ENCODE results near the gene PTPRN2.
"Not testable (repeated sequence)": the region's sequence is repeated elsewhere in the genome, so short reads cannot be mapped to it uniquely, and the experiment has no call there.

PTPRN2 gene

DNA sequence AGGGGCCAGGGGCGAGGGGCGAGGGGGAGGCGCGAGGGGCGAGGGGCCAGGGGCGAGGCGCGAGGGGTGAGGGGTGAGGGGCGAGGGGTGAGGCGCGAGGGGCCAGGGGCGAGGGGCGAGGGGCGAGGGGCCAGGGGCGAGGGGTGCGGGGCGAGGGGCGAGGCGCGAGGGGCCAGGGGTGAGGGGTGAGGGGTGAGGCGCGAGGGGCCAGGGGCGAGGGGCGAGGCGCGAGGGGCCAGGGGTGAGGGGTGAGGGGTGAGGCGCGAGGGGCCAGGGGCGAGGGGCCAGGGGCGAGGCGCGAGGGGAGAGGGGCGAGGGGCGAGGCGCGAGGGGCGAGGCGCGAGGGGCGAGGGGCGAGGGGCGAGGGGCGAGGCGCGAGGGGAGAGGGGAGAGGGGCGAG is 192.3 kb downstream of the PTPRN2 start:
- DNase-seq (ENCODE audit: insufficient read length, low spot score) (no peak), FAIRE-seq (peak; percentile 26)

DNA sequence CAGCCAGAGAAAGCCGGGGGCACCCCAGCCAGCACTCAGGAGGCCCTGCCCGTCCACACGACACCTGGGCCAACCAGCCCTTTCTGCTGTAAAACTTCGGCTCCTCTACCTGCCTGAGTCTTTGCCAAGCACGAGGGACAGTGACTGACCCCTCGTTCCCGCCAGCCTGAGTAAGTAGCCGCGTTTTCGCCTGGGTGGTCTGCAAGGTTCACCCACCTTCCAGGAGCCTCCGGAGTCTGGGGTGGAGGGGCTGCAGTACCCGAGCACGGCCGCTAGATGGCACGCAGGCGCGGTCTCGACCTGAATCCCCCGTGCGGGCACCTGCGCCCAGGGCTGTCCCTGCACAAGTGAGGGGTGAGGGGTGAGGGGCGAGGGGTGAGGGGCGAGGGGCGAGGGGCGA is 192.7 kb downstream of the PTPRN2 start:
- FAIRE-seq (no peak), DNase-seq (ENCODE audit: insufficient read length, low spot score) (peak; percentile 45)

DNA sequence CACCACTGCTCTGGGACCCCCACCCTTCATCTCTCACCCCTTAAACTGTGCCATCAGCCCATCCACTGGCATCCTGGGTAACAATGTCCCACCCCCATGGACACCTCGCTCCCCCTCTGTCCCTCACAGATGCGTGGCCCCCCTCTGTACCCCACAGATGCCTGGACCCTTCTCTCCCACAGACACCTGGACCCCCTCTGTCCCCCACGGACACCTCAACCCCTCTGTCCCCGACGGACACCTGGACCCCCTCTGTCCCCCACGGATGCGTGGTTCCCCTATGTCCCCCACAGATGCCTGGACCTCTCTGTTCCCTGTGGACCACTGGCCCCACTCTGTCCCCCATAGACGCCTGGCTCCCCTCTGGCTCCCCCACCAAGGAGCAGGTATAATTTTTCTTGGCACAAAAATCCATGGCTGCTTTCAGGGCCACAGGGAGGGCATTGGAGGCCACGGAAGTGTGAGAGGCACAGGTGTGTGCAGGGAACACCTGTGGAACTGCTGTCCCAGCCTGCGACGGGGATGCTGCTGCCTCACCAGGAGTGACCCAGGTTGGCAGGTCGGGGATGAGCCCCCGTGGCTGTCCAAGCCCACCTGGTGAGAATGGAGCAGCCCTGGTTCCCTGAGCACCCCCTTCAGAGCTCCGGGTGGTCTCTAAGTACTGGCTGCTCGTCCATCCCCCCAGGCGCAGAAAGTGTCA is 193.5 kb downstream of the PTPRN2 start:
- DNase-seq (ENCODE audit: insufficient read length, low spot score) = no peak
- no peak for FAIRE-seq

DNA sequence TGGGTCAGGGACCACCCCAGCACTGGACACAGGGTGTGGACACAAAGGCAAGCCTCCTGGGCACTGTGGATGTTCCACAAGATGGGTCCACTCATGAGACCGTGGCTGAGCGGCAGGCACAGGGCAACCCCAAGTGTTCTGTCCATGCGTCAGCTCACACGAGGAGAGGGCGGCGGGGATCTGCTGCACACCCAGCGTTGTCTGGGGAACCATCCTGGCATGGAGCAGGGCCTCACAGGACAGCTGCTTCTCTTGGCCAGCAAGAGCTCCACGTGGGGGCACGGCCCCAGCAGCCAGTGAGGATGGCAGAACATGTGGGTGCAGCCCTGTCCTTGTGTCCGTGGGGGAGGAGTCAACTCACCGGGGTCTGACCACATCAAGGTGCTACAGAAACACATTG is 195.4 kb downstream of the PTPRN2 start:
- DNase-seq (ENCODE audit: insufficient read length, low spot score) (no peak), FAIRE-seq (no peak)

DNA sequence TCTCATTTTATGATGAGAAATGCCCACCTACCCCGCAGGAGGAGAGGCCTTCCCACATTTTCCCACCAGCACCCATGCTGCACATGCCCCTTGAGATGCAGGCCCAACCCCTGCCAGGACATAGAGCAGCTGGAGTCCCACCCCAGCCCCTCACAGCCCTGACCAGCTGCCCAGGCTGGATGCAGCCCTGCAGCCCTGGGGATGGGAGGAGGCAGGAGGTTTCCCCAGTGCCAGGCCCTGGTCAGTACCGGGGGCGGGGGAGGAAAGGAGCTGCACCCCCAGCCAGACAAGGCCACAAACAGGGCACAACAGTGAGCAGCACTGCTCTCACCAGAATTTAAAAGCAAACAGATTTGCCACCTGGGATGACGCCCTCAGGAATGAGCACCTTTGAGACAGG is 196.1 kb downstream of the PTPRN2 start:
- DNase-seq (ENCODE audit: insufficient read length, low spot score) = no peak
- no peak for FAIRE-seq

DNA sequence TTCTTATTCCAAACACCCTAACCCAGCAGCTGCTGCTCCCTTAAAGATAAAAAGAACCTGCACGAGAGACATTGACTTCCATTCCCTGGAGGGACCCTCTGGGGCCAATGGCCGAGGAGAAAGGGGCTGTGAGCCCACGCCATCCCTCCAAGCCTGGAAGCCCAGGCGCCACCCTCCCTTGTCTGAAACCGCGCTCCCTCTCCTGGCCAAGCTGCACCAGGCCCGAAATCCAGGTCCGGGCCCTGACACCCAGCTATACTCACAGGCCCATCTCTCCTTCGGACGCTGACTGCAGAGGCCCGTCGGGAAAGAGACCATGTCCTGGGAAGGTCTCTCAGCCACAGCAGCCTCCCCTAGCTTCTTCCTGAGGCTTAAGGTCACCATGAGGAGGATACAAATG is 196.5 kb downstream of the PTPRN2 start:
- FAIRE-seq = no peak
- no peak for DNase-seq (ENCODE audit: insufficient read length, low spot score)

DNA sequence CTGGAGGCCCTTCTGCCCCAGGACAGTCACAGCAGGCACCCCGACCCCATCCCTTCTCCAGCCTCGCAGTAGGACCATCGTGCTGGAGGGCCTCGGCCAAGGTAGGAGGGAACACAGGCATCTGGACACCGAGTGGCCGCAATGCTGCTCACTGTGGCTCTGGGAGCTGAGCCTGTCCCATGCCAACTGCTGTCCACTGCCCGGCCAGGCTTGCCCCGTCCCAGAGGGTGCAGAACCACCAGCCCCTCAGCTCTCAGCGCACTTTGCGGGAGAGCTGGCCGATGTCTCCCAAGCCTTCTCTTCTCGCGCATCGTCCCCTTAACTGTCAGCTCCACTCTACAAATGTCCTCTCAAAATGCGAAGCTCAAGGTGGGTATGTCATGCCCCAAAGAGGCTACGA is 197.2 kb downstream of the PTPRN2 start:
- FAIRE-seq = no peak

DNA sequence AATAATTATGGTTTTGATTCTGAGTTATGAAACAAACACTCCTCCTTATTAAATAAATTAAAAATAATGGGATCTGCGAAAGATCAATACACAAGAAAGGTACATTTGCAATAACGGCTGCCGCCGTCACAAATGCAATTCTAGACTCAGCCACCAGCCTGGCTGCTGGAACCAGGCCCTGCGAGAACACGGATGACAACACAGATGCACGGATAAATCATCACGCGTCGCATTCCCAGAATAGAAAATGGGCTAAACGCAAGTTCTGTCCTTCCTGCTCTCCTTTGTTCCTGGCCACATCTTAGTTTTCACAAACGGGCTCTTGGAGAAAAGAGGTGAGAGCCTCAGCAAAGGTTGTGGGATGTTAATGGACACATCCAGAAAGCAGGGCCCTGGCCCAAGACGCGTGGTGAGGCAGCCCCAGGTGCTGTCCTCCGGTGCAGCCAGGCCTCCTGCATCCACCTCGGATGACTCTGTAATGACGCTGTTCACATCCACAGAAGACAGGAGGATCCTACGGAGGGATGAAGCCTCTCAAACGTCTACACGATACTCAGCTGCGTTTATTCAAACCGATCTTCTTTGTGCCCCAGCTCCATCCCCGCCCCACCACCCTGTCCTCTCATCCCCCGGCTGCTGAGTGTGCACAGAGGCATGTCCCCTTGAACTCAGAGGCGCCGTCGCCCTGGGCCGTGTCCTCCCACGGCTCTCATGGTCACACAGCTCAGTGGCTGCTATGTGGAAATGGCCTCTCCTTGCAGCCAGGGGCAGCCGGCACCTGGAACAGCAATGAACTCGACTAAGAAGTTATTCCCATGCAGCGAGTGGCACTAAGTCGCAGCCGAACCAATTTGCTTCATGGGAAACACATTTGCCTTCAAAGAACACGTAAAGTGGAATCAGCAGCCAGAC is 197.9 kb downstream of the PTPRN2 start:
- FAIRE-seq (no peak), DNase-seq (ENCODE audit: insufficient read length, low spot score) (no peak)

More for the DNA sequence above, 197.2 kb downstream of the PTPRN2 start:
- no peak for DNase-seq (ENCODE audit: insufficient read length, low spot score)

DNA sequence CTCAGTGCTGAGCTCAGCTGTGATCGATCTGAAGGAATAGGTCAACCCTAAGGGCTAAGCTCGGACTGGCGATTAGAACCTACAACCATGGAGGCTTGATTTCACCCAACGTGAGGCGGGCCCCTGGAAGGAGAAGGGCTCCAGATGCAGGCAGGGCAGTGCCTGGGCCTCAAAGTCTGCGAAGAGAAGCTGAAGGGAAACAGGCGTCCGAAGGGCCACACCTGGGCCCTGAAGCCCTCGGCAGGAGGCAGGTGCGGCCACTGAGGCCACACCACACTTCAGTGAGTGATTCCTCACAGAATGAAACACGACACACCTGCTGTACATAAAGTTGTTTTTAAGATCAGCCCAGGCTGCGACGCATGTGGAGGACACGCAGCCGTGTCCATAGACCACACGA is 198.7 kb downstream of the PTPRN2 start:
- DNase-seq (ENCODE audit: insufficient read length, low spot score) (no peak), FAIRE-seq (no peak)

DNA sequence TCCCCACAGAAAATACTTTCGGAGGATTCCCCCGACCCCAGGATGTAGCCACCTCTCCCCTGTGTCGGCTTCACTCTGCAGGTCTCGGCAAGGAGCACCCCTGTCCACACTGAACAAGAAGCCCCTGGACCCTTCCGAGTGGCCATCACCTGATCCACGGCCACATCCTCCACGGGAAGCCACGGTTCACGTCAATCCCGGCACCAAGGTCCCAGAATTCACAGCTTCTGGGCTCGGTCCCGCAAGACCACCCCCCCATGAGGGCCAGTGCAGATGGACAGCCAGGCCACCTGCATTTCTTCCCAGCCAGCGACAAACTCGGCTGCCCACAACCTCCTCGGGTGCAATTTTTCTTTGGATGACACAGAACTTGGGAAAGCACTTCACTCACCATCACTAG is 199.6 kb downstream of the PTPRN2 start:
- no peak for FAIRE-seq
- no peak for DNase-seq (ENCODE audit: insufficient read length, low spot score)

DNA sequence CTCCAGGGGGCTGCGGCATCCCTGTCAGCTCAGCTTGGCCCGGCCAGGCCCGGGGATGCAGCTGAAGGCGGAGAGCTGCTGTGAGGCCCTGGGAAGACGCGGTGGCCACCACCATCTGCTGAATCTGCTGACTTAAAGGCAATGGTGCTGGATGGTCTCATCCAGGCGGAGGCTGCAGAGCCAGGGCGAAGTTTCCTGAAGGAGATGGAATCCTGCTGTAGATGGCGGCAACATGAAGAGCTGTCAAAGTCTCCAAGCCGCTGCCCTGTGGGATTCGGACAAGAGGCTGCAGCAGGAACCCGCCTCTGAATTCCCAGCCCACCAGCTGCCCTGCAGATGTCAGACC is 200.1 kb downstream of the PTPRN2 start:
- no peak for DNase-seq (ENCODE audit: insufficient read length, low spot score)

DNA sequence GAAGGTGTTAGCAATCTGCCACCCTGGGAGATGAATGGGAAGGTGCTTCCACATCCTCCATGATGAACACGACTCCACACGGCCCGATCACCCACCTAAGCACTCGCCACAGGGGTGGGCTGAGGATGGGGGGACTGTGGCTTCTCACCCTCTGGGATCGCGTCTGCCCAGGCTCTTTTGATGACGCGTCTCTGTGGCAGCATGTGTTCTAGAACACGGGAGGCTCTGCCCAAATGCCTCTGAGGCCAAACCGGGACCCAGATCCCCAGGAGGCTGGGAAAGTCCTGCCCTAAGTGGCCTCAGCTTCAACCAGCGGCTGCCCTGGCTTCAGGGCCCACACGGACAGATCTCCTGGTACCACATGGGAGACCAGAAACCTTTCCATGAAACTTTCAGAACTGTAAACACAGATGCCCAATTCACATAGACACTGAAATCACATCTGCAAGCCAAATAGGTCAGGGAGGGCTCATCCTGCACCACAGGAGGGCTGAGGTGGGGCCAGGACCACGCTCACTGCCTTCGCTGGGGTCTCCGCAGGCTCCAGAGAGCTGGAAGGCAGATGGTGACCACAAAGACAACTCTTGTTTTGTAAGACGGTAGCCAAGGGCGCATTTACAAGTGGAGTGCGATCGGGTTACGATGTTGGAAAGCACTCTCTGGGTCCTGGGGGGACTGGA is 200.6 kb downstream of the PTPRN2 start:
- FAIRE-seq (no peak), DNase-seq (ENCODE audit: insufficient read length, low spot score) (no peak)

More for the DNA sequence above, 200.1 kb downstream of the PTPRN2 start:
- FAIRE-seq = no peak

DNA sequence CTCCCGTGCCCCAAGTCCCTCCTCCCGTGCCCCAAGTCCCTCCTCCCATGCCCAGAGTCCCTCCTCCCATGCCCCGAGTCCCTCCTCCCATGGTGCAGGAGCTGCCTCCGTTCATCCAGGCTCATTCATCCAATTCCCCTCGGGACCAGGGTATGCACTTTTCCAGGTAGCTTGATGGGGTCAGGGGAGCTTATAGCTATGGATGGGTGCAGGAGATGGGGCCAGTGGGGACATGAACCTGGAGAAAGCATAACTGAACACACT is 201.3 kb downstream of the PTPRN2 start:
- FAIRE-seq (no peak), DNase-seq (ENCODE audit: insufficient read length, low spot score) (no peak)

DNA sequence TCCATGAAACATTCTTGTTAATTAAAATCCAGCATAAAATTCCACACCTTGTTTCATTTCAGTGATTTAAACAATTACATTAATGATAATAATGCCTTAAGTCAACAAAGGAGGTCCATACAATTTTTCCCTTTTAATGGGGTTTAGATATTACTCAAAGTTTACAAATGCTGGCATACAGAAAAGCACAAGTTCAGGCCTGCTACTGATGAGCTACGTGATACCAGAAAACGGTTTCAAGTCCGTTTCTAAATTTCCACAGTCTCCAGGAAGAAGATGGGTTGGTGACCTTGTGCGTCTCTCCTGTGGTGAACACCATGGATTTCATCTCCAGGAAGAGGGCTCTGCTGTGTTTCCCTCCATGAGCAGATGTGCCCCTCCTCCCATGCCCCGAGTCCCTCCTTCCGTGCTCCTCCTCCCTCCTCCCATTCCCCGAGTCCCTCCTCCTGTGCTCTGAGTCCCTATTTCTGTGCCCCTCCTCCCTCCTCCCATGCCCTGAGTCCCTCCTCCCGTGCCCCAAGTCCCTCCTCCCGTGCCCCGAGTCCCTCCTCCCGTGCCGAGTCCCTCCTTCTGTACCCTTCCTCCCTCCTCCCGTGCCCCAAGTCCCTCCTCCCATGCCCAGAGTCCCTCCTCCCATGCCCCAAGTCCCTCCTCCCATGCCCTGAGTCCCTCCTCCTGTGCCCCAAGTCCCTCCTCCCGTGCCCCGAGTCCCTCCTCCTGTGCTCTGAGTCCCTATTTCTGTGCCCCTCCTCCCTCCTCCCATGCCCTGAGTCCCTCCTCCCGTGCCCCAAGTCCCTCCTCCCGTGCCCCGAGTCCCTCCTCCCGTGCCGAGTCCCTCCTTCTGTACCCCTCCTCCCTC is 201.9 kb downstream of the PTPRN2 start:
- not testable (repeated sequence) for FAIRE-seq; DNase-seq (ENCODE audit: insufficient read length, low spot score)

DNA sequence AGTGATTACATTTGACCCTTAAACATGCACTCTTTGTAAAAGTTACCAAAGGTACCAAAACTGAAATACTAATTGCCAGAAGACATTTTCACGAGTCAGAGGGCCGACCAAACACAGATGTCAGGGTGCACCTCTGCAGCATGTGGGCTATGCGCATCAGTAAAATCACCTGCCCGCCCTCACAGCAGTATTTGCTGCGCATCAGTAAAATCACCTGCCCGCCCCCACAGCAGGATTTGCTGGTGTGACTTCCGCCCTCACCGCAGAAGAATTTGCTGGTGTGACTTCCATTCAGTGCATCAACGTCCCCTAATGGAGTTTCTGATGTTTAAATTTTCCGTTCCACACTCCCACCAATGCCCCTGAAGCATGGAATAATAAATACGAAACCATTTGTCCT is 202.9 kb downstream of the PTPRN2 start:
- DNase-seq (ENCODE audit: insufficient read length, low spot score) (no peak), FAIRE-seq (no peak)

DNA sequence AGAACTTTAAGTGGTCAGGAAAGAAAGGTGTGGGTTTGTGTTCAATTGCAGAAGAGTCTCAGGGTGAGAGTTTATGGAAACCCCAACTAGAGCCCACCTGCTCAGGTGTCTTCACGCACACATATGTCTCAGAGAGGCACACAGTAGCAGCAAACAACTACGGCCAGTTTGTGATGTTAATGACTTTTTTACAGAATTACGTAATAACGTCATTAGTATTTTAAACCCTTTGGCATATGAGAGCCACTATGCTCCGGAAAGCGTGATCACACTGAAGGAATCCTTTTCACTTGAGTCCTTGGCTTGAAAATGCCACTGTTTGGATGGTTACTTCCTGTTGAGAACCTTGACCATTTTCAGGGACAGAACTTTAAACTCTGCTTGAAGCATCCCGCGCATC is 204.0 kb downstream of the PTPRN2 start:
- DNase-seq (ENCODE audit: insufficient read length, low spot score) (no peak), FAIRE-seq (no peak)

DNA sequence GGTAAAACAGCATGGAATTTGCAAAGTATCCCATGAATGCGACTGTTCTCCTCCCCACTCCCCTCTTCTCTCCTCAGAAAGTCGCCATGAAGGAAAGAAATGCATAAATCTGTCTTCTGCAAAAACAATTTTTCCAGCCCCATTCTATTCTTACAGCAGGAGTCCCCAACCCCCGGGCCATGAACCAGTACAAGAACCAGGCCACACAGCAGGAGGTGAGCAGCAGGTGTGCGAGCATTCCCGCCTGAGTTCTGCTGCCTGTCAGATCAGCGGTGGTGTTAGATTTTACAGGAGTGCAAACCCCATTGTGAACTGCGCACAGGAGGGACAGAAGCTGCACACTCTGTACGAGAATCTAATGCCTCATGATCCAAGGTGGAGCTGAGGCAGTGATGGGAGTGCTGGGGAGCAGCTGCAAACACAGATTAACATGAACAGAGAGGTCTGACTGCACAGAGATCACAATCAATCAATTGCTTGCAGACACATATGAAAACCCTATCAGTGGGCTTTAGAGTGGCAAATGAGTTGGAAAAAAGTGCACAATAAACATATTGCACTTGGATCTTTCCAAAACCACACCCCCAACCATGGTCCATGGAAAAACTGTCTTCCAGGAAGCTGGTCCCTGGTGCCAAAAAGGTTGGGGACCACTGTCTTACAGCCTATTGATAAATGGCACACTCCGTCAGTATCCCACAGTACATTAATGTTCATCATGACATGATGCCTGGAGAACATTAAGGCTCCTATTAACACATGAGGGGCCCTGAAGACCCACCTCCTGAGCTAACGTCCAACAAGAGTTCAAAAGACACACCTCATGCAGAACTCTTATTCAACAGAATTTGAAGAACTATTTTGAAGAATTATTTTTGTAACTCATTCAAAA is 205.0 kb downstream of the PTPRN2 start:
- no peak for DNase-seq (ENCODE audit: insufficient read length, low spot score)
- FAIRE-seq = no peak

DNA sequence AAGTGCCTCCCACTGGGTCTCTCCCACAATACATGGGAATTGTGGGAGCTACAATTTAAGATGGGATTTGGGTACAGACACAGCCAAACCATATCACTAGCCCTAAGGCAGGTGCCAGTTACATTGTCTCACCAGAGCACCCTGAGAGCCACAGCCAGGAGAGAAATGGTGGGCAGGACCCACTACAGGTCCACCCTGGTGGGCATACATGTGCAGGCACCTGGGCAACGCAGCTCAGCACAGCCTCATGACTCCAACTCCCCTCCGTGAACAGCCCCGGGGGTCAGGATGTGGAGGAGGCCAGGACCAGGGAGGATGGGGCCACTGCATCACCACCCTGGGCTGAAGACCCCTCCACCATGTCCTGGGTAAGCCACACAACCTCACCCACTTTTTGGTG is 205.7 kb downstream of the PTPRN2 start:
- DNase-seq (ENCODE audit: insufficient read length, low spot score) (no peak), FAIRE-seq (no peak)

DNA sequence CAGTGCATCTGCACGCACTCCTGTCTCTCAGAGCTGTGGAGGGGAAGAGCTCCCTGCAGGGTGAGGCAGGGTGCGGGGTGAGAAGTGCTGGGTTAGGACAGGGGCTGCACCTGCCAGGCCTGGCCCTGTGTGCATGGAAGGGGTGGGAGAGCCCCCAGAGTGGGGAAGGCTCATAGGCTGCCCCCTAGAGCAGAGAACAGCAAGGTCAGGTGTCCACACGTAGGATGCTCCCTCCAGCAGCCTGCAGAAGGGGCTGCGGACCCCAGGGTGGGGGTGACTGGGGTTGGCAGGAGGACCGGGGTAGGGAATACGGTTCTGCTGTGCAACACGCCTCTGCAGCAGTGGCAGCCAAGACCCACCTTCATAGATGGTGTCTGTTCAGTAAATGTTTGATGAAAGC is 208.6 kb downstream of the PTPRN2 start:
- FAIRE-seq (no peak), DNase-seq (ENCODE audit: insufficient read length, low spot score) (no peak)
